HEK293 (cell line): ENCODE measurements around the gene KCNS3.

Experiments used
- CTCF ChIA-PET: fragments of 350-600 bp; formaldehyde crosslinking; extraction: SDS; loops from one replicate; lab custom pipeline; 2021; ENCODE audit warnings: antibody characterized with exemption; lab: Yijun Ruan, JAX
- POLR2A ChIA-PET: fragments of 300-600 bp; formaldehyde crosslinking; extraction: SDS; loops from one replicate; lab custom pipeline; 2020; ENCODE audit warnings: antibody characterized with exemption, inconsistent platforms; lab: Yijun Ruan, JAX
- H3K27ac ChIP-seq: fragments of 200-500 bp; sonication (Bioruptor generic); 2 replicates; pipeline ENCODE4 v1.5.1; 2014; ENCODE audit warnings: low read depth, low read length, control low read depth, inconsistent platforms; ENCODE audit errors: extremely low read depth
- H3K36me3 ChIP-seq, 2 experiments: fragments of 200-500 bp in 1 of 2; sonication (Bioruptor generic) in 1 of 2; 1 replicate in 1 of 2; 2 replicates in 1 of 2; pipeline ENCODE4 v1.5.1; 2014 to 2017; ENCODE audit warnings: inconsistent platforms in 2 of 2, low read length in 2 of 2; ENCODE audit not compliant: control insufficient read depth in 2 of 2, insufficient read depth in 1 of 2
- H3K4me1 ChIP-seq: fragments of 200-500 bp; sonication (Bioruptor generic); 2 replicates; pipeline ENCODE4 v1.5.1; 2014; ENCODE audit warnings: mild to moderate bottlenecking, low read length, inconsistent platforms; ENCODE audit not compliant: control insufficient read depth, insufficient read depth
- H3K4me3 ChIP-seq: 2 replicates; pipeline ENCODE4 v1.5.1; 2011; ENCODE audit warnings: low read depth, mild to moderate bottlenecking, control low read depth, low read length, moderate library complexity
- H3K9me3 ChIP-seq: fragments of 200-500 bp; sonication (Bioruptor generic); 2 replicates; pipeline ENCODE4 v1.5.1; 2014; ENCODE audit warnings: low read depth, low read length, inconsistent platforms; ENCODE audit not compliant: control insufficient read depth, insufficient read depth
- EGR2 ChIP-seq: fragments of 450-650 bp; formaldehyde crosslinking; IDR thresholded peaks from 2 replicates; pipeline ENCODE4 v1.5.1; 2016; ENCODE audit warnings: low read depth, missing biosample characterization, missing genetic modification characterization
- GLI2 ChIP-seq: fragments of 450-650 bp; formaldehyde crosslinking; IDR thresholded peaks from 2 replicates; pipeline ENCODE4; 2017; ENCODE audit warnings: missing biosample characterization, missing genetic modification characterization, low read depth, borderline replicate concordance
- WT1 ChIP-seq: fragments of 450-650 bp; formaldehyde crosslinking; IDR thresholded peaks from 2 replicates; pipeline ENCODE4 v1.5.1; 2016; ENCODE audit warnings: missing biosample characterization, missing genetic modification characterization
- ZBTB11 ChIP-seq: fragments of 450-650 bp; formaldehyde crosslinking; conservative IDR thresholded peaks from 2 replicates; pipeline ENCODE4 v1.5.1; 2016; ENCODE audit warnings: low read depth, missing biosample characterization, missing genetic modification characterization
- ZFHX2 ChIP-seq: fragments of 450-650 bp; formaldehyde crosslinking; conservative IDR thresholded peaks from 2 replicates; pipeline ENCODE4 v1.5.1; 2016; ENCODE audit warnings: missing biosample characterization, missing genetic modification characterization
- ZIC2 ChIP-seq: fragments of 450-650 bp; formaldehyde crosslinking; IDR thresholded peaks from 2 replicates; pipeline ENCODE4 v1.5.1; 2016; ENCODE audit warnings: missing biosample characterization, missing genetic modification characterization
- ZNF114 ChIP-seq: fragments of 450-650 bp; formaldehyde crosslinking; IDR thresholded peaks from 2 replicates; pipeline ENCODE4 v1.5.0; 2017; ENCODE audit warnings: missing biosample characterization, missing genetic modification characterization
- ZNF132 ChIP-seq: fragments of 450-650 bp; formaldehyde crosslinking; IDR thresholded peaks from 2 replicates; pipeline ENCODE4 v1.5.1; 2017; ENCODE audit warnings: missing biosample characterization, missing genetic modification characterization, borderline replicate concordance
- ZNF302 ChIP-seq: fragments of 450-650 bp; formaldehyde crosslinking; IDR thresholded peaks from 2 replicates; pipeline ENCODE4 v1.5.1; 2016; ENCODE audit warnings: missing biosample characterization, missing genetic modification characterization, low read depth
- ZNF335 ChIP-seq: fragments of 450-650 bp; formaldehyde crosslinking; conservative IDR thresholded peaks from 2 replicates; pipeline ENCODE4 v1.5.1; 2016; ENCODE audit warnings: missing biosample characterization, missing genetic modification characterization
- ZNF341 ChIP-seq: fragments of 450-650 bp; formaldehyde crosslinking; IDR thresholded peaks from 2 replicates; pipeline ENCODE4; 2016; ENCODE audit warnings: low read depth, missing biosample characterization, missing genetic modification characterization
- ZNF629 ChIP-seq: fragments of 450-650 bp; formaldehyde crosslinking; IDR thresholded peaks from 2 replicates; pipeline ENCODE4 v1.5.1; 2017; ENCODE audit warnings: missing biosample characterization, missing genetic modification characterization
- ZNF654 ChIP-seq: fragments of 450-650 bp; formaldehyde crosslinking; IDR thresholded peaks from 2 replicates; pipeline ENCODE4 v1.5.1; 2016; ENCODE audit warnings: low read depth, missing biosample characterization, missing genetic modification characterization
- ZNF670 ChIP-seq: fragments of 450-650 bp; formaldehyde crosslinking; IDR thresholded peaks from 2 replicates; pipeline ENCODE4 v1.5.1; 2016; ENCODE audit warnings: missing biosample characterization, missing genetic modification characterization, low read depth
- ZNF677 ChIP-seq: fragments of 450-650 bp; IDR thresholded peaks from 2 replicates; pipeline ENCODE4 v1.5.0; 2018; ENCODE audit warnings: missing biosample characterization, mild to moderate bottlenecking, missing genetic modification characterization, moderate library complexity
- TF ChIP-seq, protein P1 (sequence below): fragments of 450-650 bp; formaldehyde crosslinking; IDR thresholded peaks from 2 replicates; pipeline ENCODE4 v1.5.1; 2016; ENCODE audit warnings: missing biosample characterization, missing genetic modification characterization
- TF ChIP-seq, protein P2 (sequence below): sonication (generic); formaldehyde crosslinking; IDR thresholded peaks from 2 replicates; pipeline ENCODE4 v1.8.1; 2022; ENCODE audit warnings: mild to moderate bottlenecking, moderate library complexity, missing genetic modification reagents
- TF ChIP-seq, protein P3 (sequence below): fragments of 450-650 bp; formaldehyde crosslinking; IDR thresholded peaks from 2 replicates; pipeline ENCODE4 v1.5.1; 2016; ENCODE audit warnings: missing biosample characterization, missing genetic modification characterization, borderline replicate concordance

The KCNS3 gene

GRCh38 chr2:17877811-17878280 is 621 bp upstream of the KCNS3 start:
- POLR2A ChIA-PET, result interaction anchor here (0.8 to 1.0 kb wide), 4 partner anchors 11 to 422 kb away, joined by 3 to 4 read pairs (median 3); no protein-coding TSS in a partner anchor
- H3K9me3 ChIP-seq, result no peaks in the 10 kb centered on the region
- no peak overlapping the region; the same call in 1 of the 2 replicates for H3K27ac ChIP-seq
- CTCF ChIA-PET, result interaction anchor here (0.7 to 1.0 kb wide), 2 partner anchors 97 to 242 kb away, joined by 3 read pairs; no protein-coding TSS in a partner anchor
- H3K4me1 ChIP-seq, result peaks cover 5% of the 10 kb centered on the region
- H3K36me3 ChIP-seq, result no peaks in the 10 kb centered on the region
- H3K4me3 ChIP-seq, result peak overlapping the region; percentile 50
- TF ChIP-seq ZNF335 (tag by site-specific recombination), result peak; percentile 85
- TF ChIP-seq ZBTB11 (tag by site-specific recombination), result no peak
- TF ChIP-seq ZIC2 (tag by site-specific recombination), result peak; percentile 36

DNA sequence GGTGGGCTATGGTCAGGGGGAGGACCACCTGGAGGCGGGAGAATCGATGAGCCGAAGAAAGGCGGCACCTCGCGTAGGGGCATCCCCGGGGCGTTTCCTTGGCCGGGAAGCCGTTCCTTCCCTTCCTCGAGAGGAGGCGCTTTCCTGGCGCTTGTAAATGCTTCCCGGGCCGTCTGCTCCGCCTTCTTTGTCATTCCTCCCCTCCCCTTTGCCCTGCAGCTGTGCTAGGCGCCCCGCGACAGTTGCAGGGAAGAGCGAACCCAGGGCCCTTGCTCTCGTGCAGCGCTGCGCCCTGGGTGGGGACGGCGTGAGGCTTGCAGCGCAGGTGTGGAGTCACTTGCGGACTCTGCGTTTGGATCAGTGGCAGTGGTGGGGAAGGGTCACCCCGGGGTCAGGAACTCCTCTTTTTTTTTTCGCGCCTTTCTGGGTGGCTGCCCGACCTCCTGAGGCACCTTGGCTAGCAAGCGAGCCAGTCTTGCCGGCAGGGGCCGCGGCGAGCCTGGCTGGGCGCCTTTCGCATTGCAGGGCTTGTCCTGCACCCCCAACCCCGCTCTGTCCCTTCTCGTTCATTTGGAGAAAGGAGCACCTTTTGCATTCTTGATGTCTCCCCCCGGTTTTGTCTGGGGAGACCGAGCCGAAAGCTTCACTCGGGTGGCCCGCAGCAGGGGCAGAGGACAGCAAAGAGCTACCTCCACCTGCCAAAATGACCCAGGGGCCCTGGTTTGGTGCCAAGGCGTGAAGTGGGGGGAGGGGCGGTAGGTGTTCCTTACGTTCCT is 858 bp downstream of the KCNS3 start:
- Histone ChIP-seq H3K4me1 (peaks cover 5% of the 10 kb centered on the region), H3K36me3 (no peaks in the 10 kb centered on the region), H3K4me3 (peak overlapping the region; percentile 64), H3K27ac (peak overlapping the region; percentile 76; the same call in 1 of the 2 replicates), H3K9me3 (no peaks in the 10 kb centered on the region)
- ChIA-PET CTCF (interaction anchor here (0.6 to 1.5 kb wide), 9 partner anchors 12 to 502 kb away, joined by 3 to 6 read pairs (median 3); no protein-coding TSS in a partner anchor), POLR2A (no interaction called here)
- no peak; the same call in none of the 2 replicates for TF ChIP-seq WT1
- TF ChIP-seq ZNF670, result no peak
- no peak for TF ChIP-seq ZNF302 (tag by site-specific recombination)
- peak; percentile 40; the same call in 1 of the 2 replicates for TF ChIP-seq ZFHX2 (tag by site-specific recombination)
- TF ChIP-seq ZNF654 (tag by site-specific recombination), result no peak
- TF ChIP-seq ZNF677 (tag by site-specific recombination), result no peak
- TF ChIP-seq, protein P1, sequence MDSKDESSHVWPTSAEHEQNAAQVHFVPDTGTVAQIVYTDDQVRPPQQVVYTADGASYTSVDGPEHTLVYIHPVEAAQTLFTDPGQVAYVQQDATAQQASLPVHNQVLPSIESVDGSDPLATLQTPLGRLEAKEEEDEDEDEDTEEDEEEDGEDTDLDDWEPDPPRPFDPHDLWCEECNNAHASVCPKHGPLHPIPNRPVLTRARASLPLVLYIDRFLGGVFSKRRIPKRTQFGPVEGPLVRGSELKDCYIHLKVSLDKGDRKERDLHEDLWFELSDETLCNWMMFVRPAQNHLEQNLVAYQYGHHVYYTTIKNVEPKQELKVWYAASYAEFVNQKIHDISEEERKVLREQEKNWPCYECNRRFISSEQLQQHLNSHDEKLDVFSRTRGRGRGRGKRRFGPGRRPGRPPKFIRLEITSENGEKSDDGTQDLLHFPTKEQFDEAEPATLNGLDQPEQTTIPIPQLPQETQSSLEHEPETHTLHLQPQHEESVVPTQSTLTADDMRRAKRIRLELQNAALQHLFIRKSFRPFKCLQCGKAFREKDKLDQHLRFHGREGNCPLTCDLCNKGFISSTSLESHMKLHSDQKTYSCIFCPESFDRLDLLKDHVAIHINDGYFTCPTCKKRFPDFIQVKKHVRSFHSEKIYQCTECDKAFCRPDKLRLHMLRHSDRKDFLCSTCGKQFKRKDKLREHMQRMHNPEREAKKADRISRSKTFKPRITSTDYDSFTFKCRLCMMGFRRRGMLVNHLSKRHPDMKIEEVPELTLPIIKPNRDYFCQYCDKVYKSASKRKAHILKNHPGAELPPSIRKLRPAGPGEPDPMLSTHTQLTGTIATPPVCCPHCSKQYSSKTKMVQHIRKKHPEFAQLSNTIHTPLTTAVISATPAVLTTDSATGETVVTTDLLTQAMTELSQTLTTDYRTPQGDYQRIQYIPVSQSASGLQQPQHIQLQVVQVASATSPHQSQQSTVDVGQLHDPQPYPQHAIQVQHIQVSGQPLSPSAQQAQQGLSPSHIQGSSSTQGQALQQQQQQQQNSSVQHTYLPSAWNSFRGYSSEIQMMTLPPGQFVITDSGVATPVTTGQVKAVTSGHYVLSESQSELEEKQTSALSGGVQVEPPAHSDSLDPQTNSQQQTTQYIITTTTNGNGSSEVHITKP (tag by site-specific recombination), result peak; percentile 32; the same call in 1 of the 2 replicates
- no peak for TF ChIP-seq GLI2 (tag by site-specific recombination)
- no peak for TF ChIP-seq ZNF132 (tag by site-specific recombination)
- TF ChIP-seq, protein P2, sequence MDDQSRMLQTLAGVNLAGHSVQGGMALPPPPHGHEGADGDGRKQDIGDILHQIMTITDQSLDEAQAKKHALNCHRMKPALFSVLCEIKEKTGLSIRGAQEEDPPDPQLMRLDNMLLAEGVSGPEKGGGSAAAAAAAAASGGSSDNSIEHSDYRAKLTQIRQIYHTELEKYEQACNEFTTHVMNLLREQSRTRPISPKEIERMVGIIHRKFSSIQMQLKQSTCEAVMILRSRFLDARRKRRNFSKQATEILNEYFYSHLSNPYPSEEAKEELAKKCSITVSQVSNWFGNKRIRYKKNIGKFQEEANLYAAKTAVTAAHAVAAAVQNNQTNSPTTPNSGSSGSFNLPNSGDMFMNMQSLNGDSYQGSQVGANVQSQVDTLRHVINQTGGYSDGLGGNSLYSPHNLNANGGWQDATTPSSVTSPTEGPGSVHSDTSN (CRISPR knock-in tag), result no peak
- TF ChIP-seq EGR2, result 0 out of 2 replicates have a peak, but pooled peaks have one; percentile 46
- peak; percentile 95 for TF ChIP-seq ZNF341 (tag by site-specific recombination)
- no peak for TF ChIP-seq ZNF629 (tag by site-specific recombination)
- no peak for TF ChIP-seq ZNF114 (tag by site-specific recombination)
- TF ChIP-seq, protein P3, sequence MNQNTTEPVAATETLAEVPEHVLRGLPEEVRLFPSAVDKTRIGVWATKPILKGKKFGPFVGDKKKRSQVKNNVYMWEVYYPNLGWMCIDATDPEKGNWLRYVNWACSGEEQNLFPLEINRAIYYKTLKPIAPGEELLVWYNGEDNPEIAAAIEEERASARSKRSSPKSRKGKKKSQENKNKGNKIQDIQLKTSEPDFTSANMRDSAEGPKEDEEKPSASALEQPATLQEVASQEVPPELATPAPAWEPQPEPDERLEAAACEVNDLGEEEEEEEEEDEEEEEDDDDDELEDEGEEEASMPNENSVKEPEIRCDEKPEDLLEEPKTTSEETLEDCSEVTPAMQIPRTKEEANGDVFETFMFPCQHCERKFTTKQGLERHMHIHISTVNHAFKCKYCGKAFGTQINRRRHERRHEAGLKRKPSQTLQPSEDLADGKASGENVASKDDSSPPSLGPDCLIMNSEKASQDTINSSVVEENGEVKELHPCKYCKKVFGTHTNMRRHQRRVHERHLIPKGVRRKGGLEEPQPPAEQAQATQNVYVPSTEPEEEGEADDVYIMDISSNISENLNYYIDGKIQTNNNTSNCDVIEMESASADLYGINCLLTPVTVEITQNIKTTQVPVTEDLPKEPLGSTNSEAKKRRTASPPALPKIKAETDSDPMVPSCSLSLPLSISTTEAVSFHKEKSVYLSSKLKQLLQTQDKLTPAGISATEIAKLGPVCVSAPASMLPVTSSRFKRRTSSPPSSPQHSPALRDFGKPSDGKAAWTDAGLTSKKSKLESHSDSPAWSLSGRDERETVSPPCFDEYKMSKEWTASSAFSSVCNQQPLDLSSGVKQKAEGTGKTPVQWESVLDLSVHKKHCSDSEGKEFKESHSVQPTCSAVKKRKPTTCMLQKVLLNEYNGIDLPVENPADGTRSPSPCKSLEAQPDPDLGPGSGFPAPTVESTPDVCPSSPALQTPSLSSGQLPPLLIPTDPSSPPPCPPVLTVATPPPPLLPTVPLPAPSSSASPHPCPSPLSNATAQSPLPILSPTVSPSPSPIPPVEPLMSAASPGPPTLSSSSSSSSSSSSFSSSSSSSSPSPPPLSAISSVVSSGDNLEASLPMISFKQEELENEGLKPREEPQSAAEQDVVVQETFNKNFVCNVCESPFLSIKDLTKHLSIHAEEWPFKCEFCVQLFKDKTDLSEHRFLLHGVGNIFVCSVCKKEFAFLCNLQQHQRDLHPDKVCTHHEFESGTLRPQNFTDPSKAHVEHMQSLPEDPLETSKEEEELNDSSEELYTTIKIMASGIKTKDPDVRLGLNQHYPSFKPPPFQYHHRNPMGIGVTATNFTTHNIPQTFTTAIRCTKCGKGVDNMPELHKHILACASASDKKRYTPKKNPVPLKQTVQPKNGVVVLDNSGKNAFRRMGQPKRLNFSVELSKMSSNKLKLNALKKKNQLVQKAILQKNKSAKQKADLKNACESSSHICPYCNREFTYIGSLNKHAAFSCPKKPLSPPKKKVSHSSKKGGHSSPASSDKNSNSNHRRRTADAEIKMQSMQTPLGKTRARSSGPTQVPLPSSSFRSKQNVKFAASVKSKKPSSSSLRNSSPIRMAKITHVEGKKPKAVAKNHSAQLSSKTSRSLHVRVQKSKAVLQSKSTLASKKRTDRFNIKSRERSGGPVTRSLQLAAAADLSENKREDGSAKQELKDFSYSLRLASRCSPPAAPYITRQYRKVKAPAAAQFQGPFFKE (tag by site-specific recombination), result no peak
